GM19193 (cell line): ENCODE results near the gene SPACA4.
A peak's percentile ranks its signal among the peaks of the same experiment; 100 is the strongest.

Experiments used
- POLR2A ChIP-seq: IDR thresholded peaks from 4 replicates; pipeline ENCODE4 v1.6.1; 2011; ENCODE audit not compliant: insufficient read depth, insufficient read length; ENCODE audit errors: extremely low read depth

The SPACA4 gene

GRCh38 chr19:48633148-48634035 is 26.9 kb downstream of the SPACA4 start:
- TF ChIP-seq POLR2A: no peak

GRCh38 chr19:48634036-48634342 is 27.4 kb downstream of the SPACA4 start:
- no peak for TF ChIP-seq POLR2A

- peak; percentile 43 for TF ChIP-seq POLR2A
Observed at GRCh38 chr19:48634424-48635262, 28.1 kb downstream of the SPACA4 start.

DNA sequence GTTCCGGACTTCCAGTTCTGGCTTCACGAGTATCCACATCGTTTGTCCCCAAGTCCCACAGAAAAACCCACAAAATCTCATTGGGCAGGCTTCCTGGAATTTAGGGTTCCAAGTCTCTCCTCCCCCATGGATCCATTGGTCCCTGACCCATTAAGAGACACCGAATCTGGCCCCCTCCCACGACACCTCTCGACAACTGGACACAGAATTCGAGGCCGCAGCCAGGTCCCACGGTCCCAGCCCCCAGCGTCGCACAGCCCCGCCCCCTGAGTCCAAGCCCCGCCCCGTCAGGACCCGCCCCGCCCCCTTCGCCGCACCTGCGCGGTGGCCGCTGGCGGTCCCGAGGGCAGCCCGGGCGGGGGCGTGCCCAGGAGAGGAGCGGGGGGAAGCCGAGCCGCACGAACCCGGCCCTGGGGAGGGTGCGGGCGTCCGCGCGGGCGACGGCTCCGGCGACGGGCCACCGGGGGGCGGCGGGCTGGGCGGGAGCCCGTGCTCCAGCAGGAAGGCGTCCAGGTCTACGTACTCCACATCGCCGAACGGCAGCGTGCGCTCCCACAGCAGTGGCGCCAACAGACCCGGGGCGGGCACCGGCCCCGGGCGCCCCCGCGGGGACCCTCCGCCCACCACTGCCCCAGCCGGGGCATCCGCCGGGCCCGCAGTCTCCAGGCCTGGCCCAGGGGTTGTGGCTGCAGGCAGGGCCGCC is 28.9 kb downstream of the SPACA4 start:
- TF ChIP-seq POLR2A: peak; percentile 44

- no peak for TF ChIP-seq POLR2A
Observed at GRCh38 chr19:48635966-48636858, 29.7 kb downstream of the SPACA4 start.

DNA sequence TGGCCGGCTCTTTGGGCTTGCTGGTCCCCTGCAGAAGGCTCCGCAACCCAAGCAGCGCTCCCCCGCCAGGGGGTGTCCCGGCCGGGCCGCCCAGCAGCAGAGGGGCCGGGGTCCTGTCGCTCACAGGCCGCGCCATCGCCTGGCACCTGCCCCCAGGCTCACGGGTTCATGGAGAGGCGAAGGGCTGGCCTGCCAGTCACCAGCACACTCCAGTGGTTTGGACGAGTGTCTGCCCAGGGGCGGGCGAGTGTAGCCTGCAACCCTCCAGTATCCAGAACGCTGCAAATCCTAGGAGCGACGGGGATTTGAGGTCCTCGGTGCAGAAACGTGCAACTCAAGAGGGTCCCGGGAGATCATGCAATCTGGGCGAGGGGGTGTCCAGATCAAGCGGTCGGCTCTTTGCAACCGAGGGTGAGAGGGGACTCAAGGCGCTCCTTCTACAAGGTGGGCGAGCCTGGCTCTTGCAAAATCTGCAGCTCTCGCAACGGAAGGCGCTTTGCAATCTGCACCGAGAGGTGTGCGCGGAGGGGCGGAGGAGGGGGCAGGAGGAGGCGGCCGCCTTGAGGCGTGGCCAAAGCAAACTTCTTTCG is 30.4 kb downstream of the SPACA4 start, which contains the start of gene DBP:
DBP (minus strand) TSS at position 521 of the 590 bp plus-strand sequence; CDS start at position 136, 385 bp downstream.
- peak; percentile 23 for TF ChIP-seq POLR2A

DNA sequence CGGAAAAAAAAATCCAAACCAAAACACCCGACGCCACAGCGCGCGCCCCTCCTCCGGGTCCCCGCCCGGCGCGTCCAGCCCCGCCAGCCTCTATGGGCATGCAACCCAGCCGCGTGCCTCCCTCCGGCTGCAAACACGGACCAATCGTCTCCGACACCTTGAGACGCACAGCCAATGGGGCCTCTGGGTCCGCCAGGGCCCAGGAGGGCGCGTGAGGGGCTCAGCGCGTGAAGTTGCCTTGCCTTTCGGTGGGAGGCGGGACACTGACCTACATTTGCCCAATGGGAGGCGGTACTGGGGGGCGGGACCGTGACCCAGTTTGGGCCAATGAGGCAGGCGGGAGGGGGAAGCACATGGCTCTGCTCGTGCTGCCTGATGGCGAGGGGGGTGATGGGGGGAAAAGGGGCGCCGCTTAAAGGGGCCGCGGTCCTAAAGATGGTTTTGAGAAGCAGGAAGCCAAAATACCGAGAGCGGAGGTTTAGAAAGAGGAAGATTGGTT is 31.0 kb downstream of the SPACA4 start:
- no peak for TF ChIP-seq POLR2A

GRCh38 chr19:48637948-48638830 is 31.6 kb downstream of the SPACA4 start:
- TF ChIP-seq POLR2A: peak; percentile 51

GRCh38 chr19:48638831-48639381 is 32.4 kb downstream of the SPACA4 start:
- TF ChIP-seq POLR2A: no peak

GRCh38 chr19:48639483-48640375 is 33.2 kb downstream of the SPACA4 start:
- TF ChIP-seq POLR2A: no peak

DNA sequence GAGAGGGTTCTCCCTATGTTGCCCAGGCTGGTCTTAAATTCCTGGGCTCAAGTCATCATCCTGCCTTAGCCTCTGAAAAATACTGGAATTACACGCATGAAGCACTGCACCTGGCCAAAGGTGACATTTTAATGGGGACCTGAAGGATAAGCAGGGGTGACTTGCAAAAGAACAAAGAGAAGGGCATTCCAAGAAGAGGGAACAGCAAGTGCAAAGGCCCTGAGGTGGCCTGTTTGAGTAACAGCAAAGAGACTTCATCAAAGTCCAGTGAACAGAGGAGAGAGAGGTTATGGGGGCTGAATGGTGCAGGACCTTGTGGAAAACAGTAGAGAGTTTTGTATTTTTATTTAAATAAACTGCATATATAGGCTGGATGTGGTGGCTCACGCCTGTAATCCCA is 35.3 kb downstream of the SPACA4 start:
- TF ChIP-seq POLR2A: no peak
